ENCODE data around the gene PRKCZ.

The PRKCZ gene

DNA sequence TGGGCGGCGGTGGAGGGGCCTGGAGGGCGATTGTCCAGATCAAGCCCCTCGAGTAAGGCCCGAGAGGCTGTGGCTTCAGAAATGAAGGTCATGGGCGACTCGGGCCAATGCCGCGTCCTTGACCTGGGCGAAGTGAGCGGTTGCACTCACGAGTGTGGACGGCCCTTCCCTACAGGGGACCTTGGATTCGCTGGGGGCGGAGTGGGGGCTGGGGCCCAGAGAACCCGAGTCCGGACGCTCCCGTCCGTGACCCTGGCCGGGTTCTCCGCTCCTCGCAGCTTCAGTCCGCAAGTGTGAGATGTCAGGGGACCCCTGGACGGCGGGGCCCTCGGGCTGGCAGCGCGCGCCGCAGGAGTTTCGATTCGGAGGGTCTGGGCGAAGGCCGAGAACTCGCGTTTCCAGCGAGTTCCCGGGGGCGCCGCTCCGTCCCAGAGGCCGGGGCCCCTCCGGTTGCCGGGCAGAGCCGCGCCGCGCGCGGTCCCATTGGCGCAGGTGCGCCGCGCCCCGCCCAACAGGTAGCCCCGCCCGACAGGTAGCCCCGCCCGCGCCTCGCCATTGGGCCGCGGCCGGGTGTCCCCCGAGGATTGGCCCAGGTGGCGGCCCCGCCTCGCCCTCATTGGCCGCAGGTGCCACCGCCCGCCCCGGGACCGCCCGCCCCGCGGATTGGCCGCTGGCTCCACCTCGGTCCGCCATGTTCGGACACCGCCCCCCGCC is at the start of gene PRKCZ:
Gene PRKCZ (plus strand): TSS at position 694 of the 714 bp plus-strand sequence. CDS start 220 bp downstream, outside the sequence.
- DNase-seq, result no peak

DNA sequence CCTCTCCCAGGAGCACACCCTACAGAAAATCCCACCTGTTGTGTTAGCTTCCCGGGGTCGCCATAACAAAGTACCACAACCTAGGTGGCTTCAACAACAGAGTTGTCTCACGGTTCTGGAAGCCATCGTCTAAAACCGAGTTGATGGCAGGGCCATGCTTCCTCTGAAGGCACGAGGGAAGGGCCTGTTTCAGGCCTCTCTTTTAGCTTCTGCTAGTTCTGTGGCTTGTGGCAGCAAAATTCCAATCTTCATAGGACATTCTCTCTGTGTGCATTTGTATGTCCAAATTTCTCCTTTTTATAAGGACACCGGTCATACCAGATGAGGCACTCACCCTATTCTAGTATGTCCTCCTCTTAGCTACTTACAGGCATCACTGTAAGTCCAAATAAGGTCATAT is 49.8 kb upstream of the PRKCZ start:
- no peak for DNase-seq

GRCh38 chr1:2000850-2001249 is 49.4 kb upstream of the PRKCZ start:
- DNase-seq, result no peak

DNA sequence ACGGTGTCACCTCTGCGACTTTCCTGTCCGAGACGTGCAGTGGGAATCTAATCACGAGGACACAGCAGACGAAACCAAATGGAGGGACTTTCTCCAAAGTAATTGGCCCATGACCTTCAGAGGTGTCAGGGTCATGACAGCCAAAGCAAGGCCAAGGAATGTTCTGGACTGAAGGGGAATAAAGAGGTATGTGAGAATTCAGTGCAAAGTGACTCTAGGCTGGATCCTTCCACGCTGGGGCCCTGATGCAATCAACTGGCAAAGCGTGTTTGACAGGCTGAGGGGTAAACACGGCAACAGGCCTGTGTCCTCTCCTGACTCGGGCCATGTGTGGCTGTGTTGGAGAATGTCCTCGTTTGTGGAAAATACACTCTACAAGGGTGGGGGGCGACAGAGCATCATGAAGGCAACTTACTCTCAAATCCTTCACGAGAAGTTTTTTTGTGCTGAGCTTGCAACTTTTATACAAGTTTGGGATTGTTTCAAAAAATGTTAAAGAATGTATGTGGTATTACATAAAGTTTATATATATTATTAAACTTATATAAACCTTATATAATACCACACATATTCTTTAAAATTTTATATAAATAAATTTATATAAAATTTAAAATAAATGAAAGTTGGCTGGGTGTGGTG is 48.3 kb upstream of the PRKCZ start:
- DNase-seq, result no peak

DNA sequence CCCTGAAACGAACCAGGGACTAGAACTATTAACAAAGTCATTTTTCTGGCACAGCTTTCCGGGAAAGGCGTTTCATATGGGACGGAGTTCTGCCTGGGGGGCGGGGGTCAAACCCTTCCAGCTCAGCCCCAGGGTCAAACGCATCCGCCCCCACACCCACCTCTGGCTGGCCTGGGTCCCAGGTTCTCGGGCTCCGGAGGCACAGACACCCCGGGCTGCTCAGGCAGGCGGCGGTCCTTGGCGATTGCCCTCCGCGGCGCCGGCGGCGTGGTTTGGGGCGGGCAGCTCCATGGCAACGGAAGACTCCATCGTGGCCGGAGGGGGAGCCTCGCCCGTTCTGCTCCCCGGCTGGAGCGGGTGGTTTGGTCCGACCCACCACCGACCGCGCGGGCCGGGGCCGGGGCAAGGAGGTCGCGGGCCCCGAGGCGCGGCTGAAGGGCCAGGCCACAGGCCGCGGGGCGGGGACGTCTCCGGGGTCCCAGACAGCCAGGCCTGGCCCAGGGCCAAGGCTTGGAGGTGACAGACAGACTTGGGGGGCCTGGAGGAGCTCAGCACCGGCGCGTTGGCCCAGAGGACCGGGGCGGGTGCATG is 46.6 kb upstream of the PRKCZ start, which contains the start of gene CFAP74:
Gene CFAP74 (minus strand): TSS at position 246 of the 591 bp plus-strand sequence. CDS start 12,830 bp downstream, outside the sequence.
- no peak for DNase-seq

- DNase-seq, result no peak
These were observed 45.4 kb upstream of the PRKCZ start for GRCh38 chr1:2004856-2005255.

DNA sequence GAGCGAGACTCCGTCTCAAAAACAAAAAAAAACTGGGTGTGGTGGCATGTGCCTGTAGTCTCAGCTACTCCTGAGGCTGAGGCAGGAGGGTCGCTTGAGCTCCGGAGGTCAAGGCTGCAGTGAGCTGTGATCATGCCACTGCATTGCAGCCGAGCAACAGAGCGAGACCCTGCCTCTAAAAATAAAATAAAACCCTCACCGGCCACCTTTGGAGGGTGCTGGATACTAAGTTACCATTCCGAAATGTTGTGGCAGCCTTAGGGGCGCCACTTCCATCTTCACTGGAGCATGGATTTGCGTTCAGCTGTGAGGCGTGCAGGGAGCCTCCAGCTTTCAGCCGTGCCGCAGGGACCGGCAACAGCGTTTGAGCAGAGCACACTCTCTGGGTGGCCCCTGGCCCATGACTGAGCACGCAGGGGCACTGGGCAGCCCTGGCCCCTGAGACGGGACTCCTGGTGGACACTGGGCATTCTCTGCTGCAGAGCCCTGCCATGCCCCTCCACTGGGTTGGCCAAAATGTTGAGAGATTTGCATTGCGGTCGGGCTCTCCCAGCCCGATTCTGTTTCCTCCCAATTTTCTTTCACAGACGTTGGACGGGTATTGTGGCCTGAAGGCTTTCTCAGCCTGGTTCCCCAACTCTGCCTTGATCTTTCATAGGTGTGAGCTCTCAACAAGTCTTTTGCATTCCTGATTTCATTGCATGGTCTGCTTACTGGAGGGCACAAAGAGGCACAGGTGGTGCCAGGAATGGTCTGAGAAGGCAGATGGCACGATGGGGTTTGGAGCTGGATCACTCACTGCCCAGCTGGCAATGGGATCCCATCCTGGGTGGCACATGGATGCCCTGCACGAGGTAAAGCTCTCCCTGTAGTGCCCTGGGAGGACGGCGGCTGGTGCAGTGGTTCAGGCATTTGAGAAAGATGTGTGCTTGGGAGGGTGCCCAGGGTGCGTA is 40.8 kb upstream of the PRKCZ start:
- DNase-seq, result no peak

- no peak for DNase-seq
These were observed 36.0 kb upstream of the PRKCZ start for GRCh38 chr1:2014181-2014580.

DNA sequence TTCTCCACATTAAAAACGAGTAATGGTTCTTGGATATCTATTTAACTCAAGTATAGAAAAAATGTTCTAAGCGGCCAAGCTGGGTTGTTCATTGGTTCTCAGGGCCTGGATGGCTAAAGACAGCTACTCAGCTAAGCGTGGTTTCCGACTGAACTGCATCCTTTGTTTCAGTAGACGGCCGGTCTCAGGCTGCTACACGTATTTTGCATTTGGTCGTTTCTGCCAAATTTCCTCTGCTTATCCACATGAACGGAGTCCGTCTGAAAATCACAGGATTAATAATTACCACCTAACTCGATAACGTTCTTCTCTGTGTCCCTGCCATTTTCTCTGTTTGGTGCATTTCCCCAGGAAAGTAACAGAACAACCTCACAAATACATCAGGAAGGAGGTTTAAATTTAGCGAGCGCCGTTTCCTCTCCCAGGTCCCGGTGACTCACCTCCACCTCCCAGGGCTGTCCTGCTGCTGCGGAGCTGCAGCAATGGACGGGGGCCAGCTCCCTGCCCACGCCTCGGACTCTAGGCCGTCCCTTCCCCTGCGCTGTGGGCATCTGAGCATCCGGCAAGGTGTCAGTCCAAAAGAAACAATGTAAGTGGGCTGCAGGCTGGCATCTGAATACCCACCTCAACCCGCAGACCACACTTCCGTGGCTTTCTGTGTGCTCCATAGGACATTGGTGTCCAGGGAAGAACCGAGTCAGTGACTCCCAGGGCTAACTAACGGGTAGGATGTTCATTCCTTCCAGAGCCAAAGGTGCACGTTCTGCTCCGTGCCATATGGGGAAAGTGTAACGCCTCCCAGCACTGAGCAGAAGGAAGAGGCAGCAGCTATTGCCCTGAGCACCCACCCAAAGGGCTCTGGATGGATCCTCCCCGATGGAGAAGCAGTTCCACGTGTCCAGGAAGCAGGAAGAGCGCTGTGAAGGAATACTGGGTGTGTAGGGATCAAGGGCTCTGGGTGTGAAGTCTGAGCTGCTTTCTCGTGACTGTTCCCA is 35.2 kb upstream of the PRKCZ start:
- no peak for DNase-seq

DNA sequence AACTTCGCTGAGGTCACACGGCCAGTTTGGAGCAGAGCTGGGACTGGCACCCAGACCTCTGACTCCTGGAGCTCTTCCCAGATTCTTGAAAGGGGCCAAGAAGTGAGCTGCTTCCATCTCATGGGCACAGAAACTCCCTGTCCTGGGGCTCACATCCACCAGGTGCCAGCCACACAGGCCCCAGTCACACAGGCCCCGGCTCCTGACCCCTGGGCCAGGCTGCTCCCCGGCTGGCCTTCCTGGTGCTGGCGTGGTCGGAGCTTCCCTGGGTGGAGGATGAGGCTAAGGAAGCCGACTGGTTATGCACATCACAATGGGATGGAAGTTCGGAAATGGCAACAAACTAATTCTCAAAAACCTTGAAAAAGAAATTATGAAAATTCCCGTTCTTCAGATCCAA is 34.1 kb upstream of the PRKCZ start:
- no peak for DNase-seq

DNA sequence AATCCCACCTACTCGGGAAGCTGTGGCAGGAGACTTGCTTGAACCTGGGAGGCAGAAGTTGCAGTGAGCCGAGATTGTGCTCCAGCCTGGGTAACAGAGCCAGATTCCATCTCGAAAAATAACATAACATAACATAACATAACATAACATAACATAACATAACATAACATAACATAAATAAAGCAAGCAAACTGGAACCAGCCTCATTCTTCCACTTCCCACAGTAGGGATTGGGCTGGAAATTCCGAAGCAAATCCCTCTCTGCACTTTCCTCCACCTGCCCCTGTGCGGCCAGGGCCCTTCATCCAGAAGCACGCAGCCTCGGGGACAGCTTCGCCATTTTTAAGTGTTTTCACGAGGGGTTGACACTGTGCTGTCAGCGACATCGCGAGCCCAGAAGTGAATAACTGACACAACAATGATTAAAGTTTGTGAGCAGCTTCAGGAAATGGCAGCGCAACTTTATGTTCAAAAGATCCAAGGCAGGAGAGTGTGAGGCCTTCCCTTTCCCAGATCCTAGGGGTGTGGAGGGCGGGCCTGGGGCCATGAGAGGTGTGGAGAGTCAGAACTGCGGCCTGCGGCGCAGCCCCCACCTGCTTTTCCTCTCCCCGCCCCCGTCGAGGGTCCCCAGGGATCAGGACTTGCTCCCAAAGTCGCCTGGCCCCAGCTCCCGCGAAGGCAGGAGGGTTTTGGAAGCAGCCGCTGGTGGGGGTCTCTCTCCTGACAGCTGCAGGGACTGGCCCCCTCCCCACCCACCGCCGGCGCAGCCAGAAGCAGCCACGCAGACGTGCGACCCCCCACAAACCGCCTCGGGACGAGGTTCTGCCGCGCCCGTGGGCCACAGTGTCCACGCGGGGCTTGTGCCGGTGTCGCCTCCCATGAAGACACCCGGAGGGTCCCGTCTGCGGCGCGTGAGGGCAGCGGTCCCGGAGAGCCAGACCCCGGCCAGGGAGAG is 31.7 kb upstream of the PRKCZ start:
- no peak for DNase-seq

- DNase-seq, result no peak
These were observed 31.1 kb upstream of the PRKCZ start, which contains the start of gene GABRD for GRCh38 chr1:2019172-2019543. TSS of gene GABRD (plus strand) at chr1:2019345. CDS start at chr1:2019424, 79 bp downstream.

- DNase-seq, result no peak
These were observed 30.5 kb upstream of the PRKCZ start for GRCh38 chr1:2019571-2020309.

- no peak for DNase-seq
These were observed 29.9 kb upstream of the PRKCZ start for GRCh38 chr1:2020310-2020655.

DNA sequence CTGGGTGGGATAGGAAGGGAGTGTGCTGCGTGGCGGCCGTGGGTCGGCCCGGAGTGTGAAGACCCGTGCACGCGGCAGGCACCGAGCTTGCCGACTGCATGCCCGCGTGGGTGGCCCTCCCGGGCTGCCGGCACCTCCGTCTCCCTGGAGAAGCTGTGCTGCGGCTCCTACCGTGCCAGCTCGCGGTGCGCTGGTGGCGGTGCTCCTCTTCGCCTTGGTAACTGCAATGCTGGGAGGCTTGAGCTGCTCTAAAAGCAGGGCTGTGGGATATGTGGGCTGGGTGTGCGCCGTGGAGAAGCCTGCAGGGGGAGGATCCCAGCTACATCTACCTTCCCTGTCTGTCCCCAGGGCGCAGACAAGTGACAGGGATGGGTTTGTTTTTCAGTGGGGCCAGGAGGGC is 28.7 kb upstream of the PRKCZ start:
- DNase-seq, result no peak

- DNase-seq, result no peak
These were observed 28.0 kb upstream of the PRKCZ start for GRCh38 chr1:2022063-2022770.

DNA sequence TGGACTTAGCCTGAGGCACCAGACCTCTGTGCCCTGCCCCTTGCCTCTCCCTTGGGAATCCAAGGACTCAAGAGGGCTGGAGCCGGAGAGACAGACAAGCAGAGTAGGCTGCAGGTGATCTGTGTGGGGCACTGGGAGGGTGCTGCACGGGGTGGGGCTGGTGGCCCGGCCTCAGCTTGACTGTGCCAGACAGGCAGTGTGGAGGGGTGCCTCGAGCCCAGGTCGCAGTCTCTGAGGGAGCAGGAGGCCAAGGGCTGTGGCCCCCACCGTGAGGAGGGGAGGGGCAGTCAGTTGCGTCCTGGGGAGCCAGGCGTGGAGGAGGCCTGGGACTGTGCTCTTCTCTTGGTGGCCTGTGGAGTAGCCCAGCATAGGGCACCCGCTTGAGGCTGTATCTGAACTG is 27.0 kb upstream of the PRKCZ start:
- no peak for DNase-seq

- DNase-seq, result no peak
These were observed 25.8 kb upstream of the PRKCZ start for GRCh38 chr1:2024451-2024850.

GRCh38 chr1:2024887-2025286 is 25.3 kb upstream of the PRKCZ start:
- DNase-seq, result no peak

Measured in NCI-H524 treated with DMSO at 0.1 percent for 48 hours (cell line).